HuH-7 (cell line): Measurements from ENCODE around the gene KLF17.

Experiments
- DNase-seq: peaks from one replicate; pipeline ENCODE4 v3.0.0; 2011; ENCODE audit warnings: low spot score

Gene KLF17

GRCh38 chr1:44154049-44154448 is 35.4 kb downstream of the KLF17 start:
- DNase-seq: no peak

- no peak for DNase-seq
These were observed 39.3 kb downstream of the KLF17 start for GRCh38 chr1:44157903-44158302.

- no peak for DNase-seq
These were observed 40.2 kb downstream of the KLF17 start for GRCh38 chr1:44158871-44159270.

GRCh38 chr1:44161546-44161945 is 42.9 kb downstream of the KLF17 start:
- no peak for DNase-seq

- no peak for DNase-seq
These were observed 50.0 kb downstream of the KLF17 start for GRCh38 chr1:44168520-44169098.

- DNase-seq: no peak
These were observed 51.7 kb downstream of the KLF17 start for GRCh38 chr1:44170281-44170823.

GRCh38 chr1:44174630-44175029 is 56.0 kb downstream of the KLF17 start:
- DNase-seq: no peak
